ENCODE data around the gene SNRNP200. TPM values are rescaled to one million over a fixed set of nuclear protein-coding genes. Genes with fewer than 3 reads are reported as not detected.

Gene SNRNP200
- 100 to 1,000 TPM; 194 to 201 TPM for total RNA-seq

GRCh38 chr2:96305091-96305978, at the start of gene SNRNP200:
SNRNP200 (minus strand) TSS chr2:96305546; CDS start chr2:96305437, 109 bp downstream.
- Mint-ChIP-seq H3K4me1 (peaks cover 48% of the 10 kb centered on the region), H3K36me3 (peaks cover 31% of the 10 kb centered on the region), H3K27ac (peak within 1 kb of the TSS; percentile 99), H3K9me3 (no peaks in the 10 kb centered on the region), H3K27me3 (no peaks in the 10 kb centered on the region), H3K4me3 (peak within 1 kb of the TSS; percentile 100)
- ATAC-seq (ENCODE audit: low read depth): peak; percentile 91
- POLR2A ChIA-PET: interaction anchor here (0.7 to 3.2 kb wide), 11 partner anchors 11 to 226 kb away, joined by 3 to 96 read pairs (median 5); partner anchors contain the start of genes ITPRIPL1 and NCAPH
- DNase-seq: peak; percentile 93

- Mint-ChIP-seq H3K9me3 (no peaks in the 10 kb centered on the region), H3K27me3 (no peaks in the 10 kb centered on the region), H3K4me1 (peaks cover 1% of the 10 kb centered on the region), H3K4me3 (no peak overlapping the region), H3K36me3 (peaks cover 44% of the 10 kb centered on the region), H3K27ac (no peak overlapping the region)
- ATAC-seq (ENCODE audit: low read depth): no peak
- POLR2A ChIA-PET: no interaction called here
- DNase-seq: no peak
Observed at GRCh38 chr2:96354492-96354891, 49.1 kb upstream of the SNRNP200 start.

GRCh38 chr2:96353606-96354101, 48.3 kb upstream of the SNRNP200 start:
- DNase-seq (no peak), ATAC-seq (ENCODE audit: low read depth) (no peak)
- POLR2A ChIA-PET: no interaction called here
- no peaks in the 10 kb centered on the region for H3K4me1 Mint-ChIP-seq
- H3K9me3 Mint-ChIP-seq: no peaks in the 10 kb centered on the region
- H3K4me3 Mint-ChIP-seq: no peak overlapping the region
- no peak overlapping the region for H3K27ac Mint-ChIP-seq
- H3K27me3 Mint-ChIP-seq: no peaks in the 10 kb centered on the region
- H3K36me3 Mint-ChIP-seq: peaks cover 45% of the 10 kb centered on the region

GRCh38 chr2:96353032-96353561, 47.8 kb upstream of the SNRNP200 start:
- Mint-ChIP-seq H3K27ac (no peak overlapping the region), H3K36me3 (peaks cover 45% of the 10 kb centered on the region), H3K4me3 (no peak overlapping the region), H3K9me3 (no peaks in the 10 kb centered on the region), H3K4me1 (no peaks in the 10 kb centered on the region), H3K27me3 (no peaks in the 10 kb centered on the region)
- ATAC-seq (ENCODE audit: low read depth) (no peak), DNase-seq (no peak)
- POLR2A ChIA-PET: no interaction called here

- H3K27ac Mint-ChIP-seq: peak overlapping the region; percentile 20
- DNase-seq (no peak), ATAC-seq (ENCODE audit: low read depth) (no peak)
- H3K4me3 Mint-ChIP-seq: no peak overlapping the region
- no peaks in the 10 kb centered on the region for H3K27me3 Mint-ChIP-seq
- no peaks in the 10 kb centered on the region for H3K9me3 Mint-ChIP-seq
- peaks cover 54% of the 10 kb centered on the region for H3K36me3 Mint-ChIP-seq
- POLR2A ChIA-PET: interaction anchor here (0.7 kb wide), 1 partner anchor 93 kb away, joined by 3 read pairs; no protein-coding TSS in a partner anchor
- peaks cover 6% of the 10 kb centered on the region for H3K4me1 Mint-ChIP-seq
Observed at GRCh38 chr2:96347395-96347794, 42.0 kb upstream of the SNRNP200 start.

GRCh38 chr2:96345868-96346462, 40.6 kb upstream of the SNRNP200 start:
- Mint-ChIP-seq H3K9me3 (no peaks in the 10 kb centered on the region), H3K27me3 (no peaks in the 10 kb centered on the region), H3K4me3 (no peak overlapping the region), H3K36me3 (peaks cover 57% of the 10 kb centered on the region), H3K27ac (peak overlapping the region; percentile 1), H3K4me1 (peaks cover 14% of the 10 kb centered on the region)
- POLR2A ChIA-PET: interaction anchor here (1.5 to 2.7 kb wide), 2 partner anchors 10 to 24 kb away, joined by 5 to 12 read pairs; partner anchors contain the start of gene NCAPH
- DNase-seq (no peak), ATAC-seq (ENCODE audit: low read depth) (no peak)

GRCh38 chr2:96345438-96345837, 40.1 kb upstream of the SNRNP200 start:
- Mint-ChIP-seq H3K4me3 (no peak overlapping the region), H3K36me3 (peaks cover 59% of the 10 kb centered on the region)
- ATAC-seq (ENCODE audit: low read depth): no peak

GRCh38 chr2:96344011-96344410, 38.7 kb upstream of the SNRNP200 start:
- Mint-ChIP-seq H3K9me3 (no peaks in the 10 kb centered on the region), H3K27ac (peak overlapping the region; percentile 7), H3K36me3 (peaks cover 59% of the 10 kb centered on the region), H3K4me3 (no peak overlapping the region), H3K27me3 (no peaks in the 10 kb centered on the region), H3K4me1 (peaks cover 22% of the 10 kb centered on the region)
- POLR2A ChIA-PET: interaction anchor here (1.2 to 2.7 kb wide), 3 partner anchors 8 to 39 kb away, joined by 3 to 12 read pairs (median 7); partner anchors contain the start of genes ITPRIPL1 and NCAPH
- DNase-seq (no peak), ATAC-seq (ENCODE audit: low read depth) (peak; percentile 60)

More at GRCh38 chr2:96345438-96345837, 40.1 kb upstream of the SNRNP200 start:
- DNase-seq: no peak
- H3K4me1 Mint-ChIP-seq: peaks cover 17% of the 10 kb centered on the region
- no peaks in the 10 kb centered on the region for H3K9me3 Mint-ChIP-seq
- no peaks in the 10 kb centered on the region for H3K27me3 Mint-ChIP-seq
- H3K27ac Mint-ChIP-seq: no peak overlapping the region
- POLR2A ChIA-PET: interaction anchor here (0.8 to 2.7 kb wide), 3 partner anchors 10 to 24 kb away, joined by 3 to 12 read pairs (median 5); partner anchors contain the start of gene NCAPH

- H3K9me3 Mint-ChIP-seq: no peaks in the 10 kb centered on the region
- POLR2A ChIA-PET: no interaction called here
- no peaks in the 10 kb centered on the region for H3K27me3 Mint-ChIP-seq
- DNase-seq: no peak
- H3K4me1 Mint-ChIP-seq: peaks cover 33% of the 10 kb centered on the region
- peak; percentile 37 for ATAC-seq (ENCODE audit: low read depth)
- no peak overlapping the region for H3K4me3 Mint-ChIP-seq
- peak overlapping the region; percentile 19 for H3K27ac Mint-ChIP-seq
- H3K36me3 Mint-ChIP-seq: peaks cover 55% of the 10 kb centered on the region
Observed at GRCh38 chr2:96342085-96342484, 36.7 kb upstream of the SNRNP200 start.

- ATAC-seq (ENCODE audit: low read depth): no peak
- no peak for DNase-seq
- Mint-ChIP-seq H3K36me3 (peaks cover 54% of the 10 kb centered on the region), H3K4me3 (no peak overlapping the region), H3K4me1 (peaks cover 33% of the 10 kb centered on the region), H3K27me3 (no peaks in the 10 kb centered on the region), H3K27ac (no peak overlapping the region), H3K9me3 (no peaks in the 10 kb centered on the region)
- POLR2A ChIA-PET: interaction anchor here (0.6 kb wide), 1 partner anchor 22 kb away, joined by 3 read pairs; no protein-coding TSS in a partner anchor
Observed at GRCh38 chr2:96341641-96342040, 36.3 kb upstream of the SNRNP200 start.

GRCh38 chr2:96340493-96341414, 35.4 kb upstream of the SNRNP200 start:
- H3K9me3 Mint-ChIP-seq: no peaks in the 10 kb centered on the region
- DNase-seq: no peak
- H3K27me3 Mint-ChIP-seq: no peaks in the 10 kb centered on the region
- H3K36me3 Mint-ChIP-seq: peaks cover 51% of the 10 kb centered on the region
- peak overlapping the region; percentile 2 for H3K4me3 Mint-ChIP-seq
- H3K27ac Mint-ChIP-seq: peak overlapping the region; percentile 19
- ATAC-seq (ENCODE audit: low read depth): no peak
- H3K4me1 Mint-ChIP-seq: peaks cover 40% of the 10 kb centered on the region
- POLR2A ChIA-PET: interaction anchor here (0.6 to 1.2 kb wide), 3 partner anchors 15 to 159 kb away, joined by 3 to 7 read pairs (median 5); partner anchors contain the start of gene ITPRIPL1

- peaks cover 50% of the 10 kb centered on the region for H3K4me1 Mint-ChIP-seq
Observed at GRCh38 chr2:96336873-96337272, 31.5 kb upstream of the SNRNP200 start.

More at GRCh38 chr2:96336873-96337272, 31.5 kb upstream of the SNRNP200 start:
- POLR2A ChIA-PET: interaction anchor here (1.8 to 6.3 kb wide), 5 partner anchors 9 to 191 kb away, joined by 4 to 169 read pairs (median 17); partner anchors contain the start of genes ITPRIPL1 and SNRNP200
- DNase-seq (no peak), ATAC-seq (ENCODE audit: low read depth) (no peak)
- Mint-ChIP-seq H3K4me3 (peak overlapping the region; percentile 92), H3K27ac (peak overlapping the region; percentile 78), H3K27me3 (no peaks in the 10 kb centered on the region), H3K36me3 (peaks cover 26% of the 10 kb centered on the region), H3K9me3 (no peaks in the 10 kb centered on the region)

All from activated naive CD8-positive, alpha-beta T cell treated with anti-CD3 and anti-CD28 coated beads, Interleukin-2, amount 10 ng/mL, durations not matched to agents 7 days and 5 days (primary cell).